Measurements from ENCODE around the gene SLC5A12. TPM values are rescaled to one million over a fixed set of nuclear protein-coding genes. Genes with fewer than 3 reads are reported as not detected.
A peak's percentile ranks its signal among the peaks of the same experiment; 100 is the strongest.

SLC5A12 gene
- total RNA-seq, 4 donors from 2014 or later, result 0.48 to 2.2 TPM; not detected in 2

DNA sequence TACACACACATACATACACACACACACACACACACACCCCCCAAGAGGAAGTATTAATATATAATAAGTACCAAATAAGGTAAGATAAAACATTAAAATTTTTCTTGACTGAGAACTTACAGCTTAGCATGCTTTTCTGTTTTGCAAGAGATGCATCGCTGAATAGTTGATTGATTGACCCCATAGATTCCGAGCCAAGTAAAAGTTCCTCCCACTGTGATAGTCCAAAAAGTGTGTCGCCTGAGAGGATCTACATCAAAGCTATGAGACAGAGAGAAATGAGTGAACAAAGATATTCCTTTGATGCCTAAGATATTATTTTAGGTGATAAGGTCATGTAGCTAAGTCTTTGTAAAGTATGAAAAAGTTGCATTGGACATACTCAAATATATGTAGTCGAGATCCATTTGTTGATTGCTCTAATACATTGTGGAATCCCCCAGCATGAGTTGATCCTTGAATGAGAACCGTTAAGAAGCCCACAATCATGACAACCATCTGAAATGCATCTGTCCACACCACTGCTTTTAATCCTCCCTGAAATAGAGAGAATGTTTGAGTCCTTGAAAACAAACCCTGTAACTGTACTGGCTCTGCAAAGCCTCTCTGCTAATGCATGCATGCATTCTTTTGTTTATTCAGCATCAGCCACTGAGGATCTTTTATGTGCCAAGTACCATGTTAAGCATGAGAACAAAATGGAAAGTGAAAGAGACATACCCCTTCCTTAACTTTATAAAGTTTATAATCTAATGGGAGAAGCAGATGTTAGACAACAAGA lies 18.3 kb downstream of the SLC5A12 start:
- H3K36me3 ChIP-seq, result no peaks in the 10 kb centered on the region
- DNase-seq, result no peak
- WGBS, 2 donors (ENCODE audit: low coverage in 1 of 2), result 60 to 67% methylated on average over 5 of the region's 5 CpGs
- H3K4me3 ChIP-seq, result no peak overlapping the region
- no peaks in the 10 kb centered on the region for H3K9me3 ChIP-seq
- in situ Hi-C loops (cut with MboI; ENCODE audit: low pct_ligation_motif_present in 1 of 4, low pct_unique_long_range_greater_than_20kb in 1 of 4, low sequenced_read_pairs in 3 of 4) (no loop called here), intact Hi-C loops (cut with DNase I; ENCODE audit: low total_unique reads) (no loop called here)
- no peaks in the 10 kb centered on the region for H3K27me3 ChIP-seq
- H3K4me1 ChIP-seq, result peaks cover 3 to 68% (median 36%) of the 10 kb centered on the region in 4 donors
- TF ChIP-seq, protein P1, sequence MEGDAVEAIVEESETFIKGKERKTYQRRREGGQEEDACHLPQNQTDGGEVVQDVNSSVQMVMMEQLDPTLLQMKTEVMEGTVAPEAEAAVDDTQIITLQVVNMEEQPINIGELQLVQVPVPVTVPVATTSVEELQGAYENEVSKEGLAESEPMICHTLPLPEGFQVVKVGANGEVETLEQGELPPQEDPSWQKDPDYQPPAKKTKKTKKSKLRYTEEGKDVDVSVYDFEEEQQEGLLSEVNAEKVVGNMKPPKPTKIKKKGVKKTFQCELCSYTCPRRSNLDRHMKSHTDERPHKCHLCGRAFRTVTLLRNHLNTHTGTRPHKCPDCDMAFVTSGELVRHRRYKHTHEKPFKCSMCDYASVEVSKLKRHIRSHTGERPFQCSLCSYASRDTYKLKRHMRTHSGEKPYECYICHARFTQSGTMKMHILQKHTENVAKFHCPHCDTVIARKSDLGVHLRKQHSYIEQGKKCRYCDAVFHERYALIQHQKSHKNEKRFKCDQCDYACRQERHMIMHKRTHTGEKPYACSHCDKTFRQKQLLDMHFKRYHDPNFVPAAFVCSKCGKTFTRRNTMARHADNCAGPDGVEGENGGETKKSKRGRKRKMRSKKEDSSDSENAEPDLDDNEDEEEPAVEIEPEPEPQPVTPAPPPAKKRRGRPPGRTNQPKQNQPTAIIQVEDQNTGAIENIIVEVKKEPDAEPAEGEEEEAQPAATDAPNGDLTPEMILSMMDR (IDR thresholded peaks at IDR 0.05), result no peak
- TF ChIP-seq POLR2A (IDR thresholded peaks at IDR 0.05), result no peak
- no peak for TF ChIP-seq POLR2AphosphoS5 (IDR thresholded peaks at IDR 0.05)
- TF ChIP-seq EP300 (IDR thresholded peaks at IDR 0.05; ENCODE audit: low read depth), result no peak
- H3K27ac ChIP-seq, result peak overlapping the region; percentile 71 to 74 (median 72)

DNA sequence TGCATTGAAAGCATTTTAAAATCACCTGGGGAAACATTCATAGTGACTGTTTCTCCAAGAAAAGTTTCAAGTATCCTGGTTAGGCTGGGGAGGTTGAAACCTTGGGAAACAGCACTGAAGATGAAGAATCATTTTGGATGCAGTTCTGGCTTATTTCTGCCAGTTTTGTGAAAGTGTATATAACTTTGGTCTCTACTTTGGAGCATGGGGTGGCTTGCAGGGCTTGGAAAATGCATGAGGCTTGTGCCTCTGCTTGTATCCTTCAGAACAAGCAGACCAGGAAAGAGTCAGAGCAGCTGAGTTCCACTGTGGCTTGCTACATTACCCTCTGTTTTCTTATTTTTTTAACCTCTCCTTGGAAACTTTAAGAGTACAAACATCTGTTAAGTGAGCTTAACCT lies 19.5 kb downstream of the SLC5A12 start:
- Histone ChIP-seq H3K9me3 (no peaks in the 10 kb centered on the region), H3K36me3 (no peaks in the 10 kb centered on the region), H3K27ac (peak overlapping the region in 3 of 4 donors; percentile 12 to 74 (median 73)), H3K4me3 (no peak overlapping the region), H3K4me1 (peaks cover 3 to 73% (median 38%) of the 10 kb centered on the region in 4 donors), H3K27me3 (no peaks in the 10 kb centered on the region)
- no peak for TF ChIP-seq POLR2AphosphoS5 (IDR thresholded peaks at IDR 0.05)
- TF ChIP-seq, protein P1 (IDR thresholded peaks at IDR 0.05), result no peak
- TF ChIP-seq EP300 (IDR thresholded peaks at IDR 0.05; ENCODE audit: low read depth), result no peak
- no peak for TF ChIP-seq POLR2A (IDR thresholded peaks at IDR 0.05)
- in situ Hi-C loops (cut with MboI; ENCODE audit: low pct_ligation_motif_present in 1 of 4, low pct_unique_long_range_greater_than_20kb in 1 of 4, low sequenced_read_pairs in 3 of 4), result no loop called here
- intact Hi-C loops (cut with DNase I; ENCODE audit: low total_unique reads), result no loop called here
- DNase-seq, result no peak

DNA sequence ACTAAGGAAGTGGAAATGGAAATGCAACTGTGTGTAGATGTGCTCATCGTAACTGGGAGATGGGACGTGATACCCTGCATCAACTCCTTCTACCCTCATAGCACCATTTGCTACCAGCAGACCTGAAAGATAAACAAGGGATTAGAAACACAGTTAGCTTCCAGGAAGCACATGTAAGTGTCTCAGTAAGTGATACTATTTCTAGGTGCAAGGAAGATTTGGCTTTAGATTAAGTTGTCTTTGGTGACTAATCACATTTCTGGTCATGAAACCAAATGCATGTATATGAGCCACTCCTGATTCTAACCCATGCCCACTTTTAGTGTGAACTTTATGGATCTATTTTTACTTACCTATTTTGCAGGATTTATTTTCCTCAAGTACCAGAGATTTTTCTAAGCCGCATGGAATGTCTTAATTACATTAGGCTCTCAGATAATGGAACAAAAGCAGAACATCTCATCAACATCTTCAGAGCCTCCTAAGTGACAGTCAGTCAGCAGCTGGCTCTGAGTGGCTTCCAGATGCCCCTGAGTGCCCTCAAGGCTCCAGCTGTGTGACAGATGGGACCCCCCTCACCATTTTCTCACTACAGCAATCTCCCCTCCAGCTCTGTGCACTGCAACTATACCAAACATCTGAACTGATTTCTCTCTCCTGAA lies 21.2 kb downstream of the SLC5A12 start:
- WGBS, 2 donors (ENCODE audit: low coverage in 1 of 2), result 77 to 90% methylated on average over 3 of the region's 3 CpGs
- DNase-seq, result no peak
- Histone ChIP-seq H3K4me3 (no peak overlapping the region), H3K36me3 (no peaks in the 10 kb centered on the region), H3K27ac (no peak overlapping the region), H3K4me1 (peaks cover 3 to 73% (median 37%) of the 10 kb centered on the region in 4 donors), H3K9me3 (no peaks in the 10 kb centered on the region), H3K27me3 (no peaks in the 10 kb centered on the region)
- in situ Hi-C loops (cut with MboI; ENCODE audit: low pct_ligation_motif_present in 1 of 4, low pct_unique_long_range_greater_than_20kb in 1 of 4, low sequenced_read_pairs in 3 of 4) (no loop called here), intact Hi-C loops (cut with DNase I; ENCODE audit: low total_unique reads) (no loop called here)
- TF ChIP-seq, protein P1 (IDR thresholded peaks at IDR 0.05), result no peak
- TF ChIP-seq POLR2AphosphoS5 (IDR thresholded peaks at IDR 0.05), result no peak
- TF ChIP-seq EP300 (IDR thresholded peaks at IDR 0.05; ENCODE audit: low read depth), result no peak
- no peak for TF ChIP-seq POLR2A (IDR thresholded peaks at IDR 0.05)

DNA sequence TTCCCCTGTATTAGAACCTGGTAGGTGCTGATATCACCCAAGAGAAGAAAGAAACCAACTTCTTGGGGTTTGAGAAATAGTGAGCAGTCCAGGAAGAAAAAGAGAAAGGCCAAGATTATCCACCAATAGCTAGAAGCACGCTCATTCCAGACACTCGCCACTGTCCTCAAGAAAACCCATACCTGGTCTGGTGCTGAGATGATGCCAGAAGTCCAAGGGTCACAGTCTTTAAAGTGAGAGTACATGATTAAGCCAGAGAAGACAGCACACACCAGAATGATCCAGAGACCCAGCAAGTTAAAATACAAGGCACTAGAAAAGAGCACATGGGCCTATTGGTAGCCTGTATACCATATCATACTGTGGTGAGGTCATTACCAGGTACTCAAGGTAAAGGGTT lies 23.6 kb downstream of the SLC5A12 start:
- TF ChIP-seq, protein P1 (IDR thresholded peaks at IDR 0.05), result no peak
- no peak for TF ChIP-seq POLR2AphosphoS5 (IDR thresholded peaks at IDR 0.05)
- TF ChIP-seq EP300 (IDR thresholded peaks at IDR 0.05; ENCODE audit: low read depth), result no peak
- no peak for TF ChIP-seq POLR2A (IDR thresholded peaks at IDR 0.05)
- 45% methylated on average over 2 of the region's 2 CpGs; no CpG with 5 or more reads in 1 of the 2 donors for WGBS, 2 donors (ENCODE audit: low coverage in 1 of 2)
- Histone ChIP-seq H3K4me3 (no peak overlapping the region), H3K27ac (peak overlapping the region in 2 of 4 donors; percentile 46 to 48), H3K9me3 (no peaks in the 10 kb centered on the region), H3K27me3 (no peaks in the 10 kb centered on the region), H3K36me3 (no peaks in the 10 kb centered on the region), H3K4me1 (peaks cover 0 to 59% (median 26%) of the 10 kb centered on the region in 4 donors)
- in situ Hi-C loops (cut with MboI; ENCODE audit: low pct_ligation_motif_present in 1 of 4, low pct_unique_long_range_greater_than_20kb in 1 of 4, low sequenced_read_pairs in 3 of 4), result no loop called here
- DNase-seq, result peak; percentile 53
- intact Hi-C loops (cut with DNase I; ENCODE audit: low total_unique reads), result no loop called here
